Measurements from ENCODE around the gene NOS1. TPM values are rescaled to one million over a fixed set of nuclear protein-coding genes. Genes with fewer than 3 reads are reported as not detected.
"Not testable (repeated sequence)": the region's sequence is repeated elsewhere in the genome, so short reads cannot be mapped to it uniquely, and the experiment has no call there.

Gene NOS1
- total and polyA plus RNA-seq, 4 donors, result 1.2 to 7.0 (median 3.4) TPM

- DNase-seq (ENCODE audit: low read depth in 4 of 6, low spot score in 6 of 6), result no peak
- no peaks in the 10 kb centered on the region for H3K9me3 ChIP-seq (ENCODE audit: control insufficient read depth, insufficient read depth, low read length)
- H3K27me3 ChIP-seq (ENCODE audit: control insufficient read depth, insufficient read depth, low read length), result no peaks in the 10 kb centered on the region
- no peaks in the 10 kb centered on the region for H3K36me3 ChIP-seq (ENCODE audit: control insufficient read depth, insufficient read depth, low read length)
- 56% methylated on average over 10 of the region's 12 CpGs for WGBS (ENCODE audit: insufficient coverage)
- H3K27ac ChIP-seq (ENCODE audit: low read depth, low read length), result no peak overlapping the region
- H3K4me3 ChIP-seq (ENCODE audit: low read depth, low read length), result no peak overlapping the region
- H3K4me1 ChIP-seq (ENCODE audit: control insufficient read depth, insufficient read depth, low read length), result no peaks in the 10 kb centered on the region
These were observed 134.3 kb downstream of the NOS1 start for GRCh38 chr12:117227000-117227653.

GRCh38 chr12:117226505-117226904 is 134.9 kb downstream of the NOS1 start:
- H3K9me3 ChIP-seq (ENCODE audit: control insufficient read depth, insufficient read depth, low read length), result no peaks in the 10 kb centered on the region
- WGBS (ENCODE audit: insufficient coverage), result 90% methylated on average over 10 of the region's 10 CpGs
- DNase-seq (ENCODE audit: low read depth in 4 of 6, low spot score in 6 of 6), result no peak
- H3K4me1 ChIP-seq (ENCODE audit: control insufficient read depth, insufficient read depth, low read length), result no peaks in the 10 kb centered on the region
- H3K27ac ChIP-seq (ENCODE audit: low read depth, low read length), result no peak overlapping the region
- no peaks in the 10 kb centered on the region for H3K36me3 ChIP-seq (ENCODE audit: control insufficient read depth, insufficient read depth, low read length)
- no peaks in the 10 kb centered on the region for H3K27me3 ChIP-seq (ENCODE audit: control insufficient read depth, insufficient read depth, low read length)
- no peak overlapping the region for H3K4me3 ChIP-seq (ENCODE audit: low read depth, low read length)

- no peaks in the 10 kb centered on the region for H3K4me1 ChIP-seq (ENCODE audit: control insufficient read depth, insufficient read depth, low read length)
- peaks cover under 1% of the 10 kb centered on the region for H3K27me3 ChIP-seq (ENCODE audit: control insufficient read depth, insufficient read depth, low read length)
- DNase-seq (ENCODE audit: low read depth in 4 of 6, low spot score in 6 of 6), result no peak
- no peaks in the 10 kb centered on the region for H3K9me3 ChIP-seq (ENCODE audit: control insufficient read depth, insufficient read depth, low read length)
- H3K27ac ChIP-seq (ENCODE audit: low read depth, low read length), result no peak overlapping the region
- no peaks in the 10 kb centered on the region for H3K36me3 ChIP-seq (ENCODE audit: control insufficient read depth, insufficient read depth, low read length)
- WGBS (ENCODE audit: insufficient coverage), result 100% methylated on average over 1 of the region's 6 CpGs
- H3K4me3 ChIP-seq (ENCODE audit: low read depth, low read length), result no peak overlapping the region
These were observed 136.2 kb downstream of the NOS1 start for GRCh38 chr12:117225179-117225578.

GRCh38 chr12:117220947-117221346 is 140.5 kb downstream of the NOS1 start:
- WGBS (ENCODE audit: insufficient coverage), result 88% methylated on average over 4 of the region's 5 CpGs
- H3K36me3 ChIP-seq (ENCODE audit: control insufficient read depth, insufficient read depth, low read length); H3K4me3 ChIP-seq (ENCODE audit: low read depth, low read length); H3K9me3 ChIP-seq (ENCODE audit: control insufficient read depth, insufficient read depth, low read length); H3K27me3 ChIP-seq (ENCODE audit: control insufficient read depth, insufficient read depth, low read length); H3K4me1 ChIP-seq (ENCODE audit: control insufficient read depth, insufficient read depth, low read length); H3K27ac ChIP-seq (ENCODE audit: low read depth, low read length); DNase-seq (ENCODE audit: low read depth in 4 of 6, low spot score in 6 of 6): not testable (repeated sequence)

- Histone ChIP-seq H3K36me3 (ENCODE audit: control insufficient read depth, insufficient read depth, low read length) (no peaks in the 10 kb centered on the region), H3K4me1 (ENCODE audit: control insufficient read depth, insufficient read depth, low read length) (no peaks in the 10 kb centered on the region), H3K9me3 (ENCODE audit: control insufficient read depth, insufficient read depth, low read length) (no peaks in the 10 kb centered on the region), H3K27me3 (ENCODE audit: control insufficient read depth, insufficient read depth, low read length) (peaks cover 6% of the 10 kb centered on the region), H3K27ac (ENCODE audit: low read depth, low read length) (no peak overlapping the region), H3K4me3 (ENCODE audit: low read depth, low read length) (no peak overlapping the region)
- WGBS (ENCODE audit: insufficient coverage), result 81% methylated on average over 4 of the region's 7 CpGs
- no peak for DNase-seq (ENCODE audit: low read depth in 4 of 6, low spot score in 6 of 6)
These were observed 143.3 kb downstream of the NOS1 start for GRCh38 chr12:117218149-117218548.

- Histone ChIP-seq H3K9me3 (ENCODE audit: control insufficient read depth, insufficient read depth, low read length) (no peaks in the 10 kb centered on the region), H3K36me3 (ENCODE audit: control insufficient read depth, insufficient read depth, low read length) (no peaks in the 10 kb centered on the region), H3K4me1 (ENCODE audit: control insufficient read depth, insufficient read depth, low read length) (no peaks in the 10 kb centered on the region), H3K27me3 (ENCODE audit: control insufficient read depth, insufficient read depth, low read length) (peaks cover 6% of the 10 kb centered on the region), H3K4me3 (ENCODE audit: low read depth, low read length) (no peak overlapping the region), H3K27ac (ENCODE audit: low read depth, low read length) (no peak overlapping the region)
- 83% methylated on average over 5 of the region's 5 CpGs for WGBS (ENCODE audit: insufficient coverage)
- no peak for DNase-seq (ENCODE audit: low read depth in 4 of 6, low spot score in 6 of 6)
These were observed 144.7 kb downstream of the NOS1 start for GRCh38 chr12:117216686-117217085.

- no peak overlapping the region for H3K27ac ChIP-seq (ENCODE audit: low read depth, low read length)
- H3K27me3 ChIP-seq (ENCODE audit: control insufficient read depth, insufficient read depth, low read length), result peaks cover 2% of the 10 kb centered on the region
- H3K4me1 ChIP-seq (ENCODE audit: control insufficient read depth, insufficient read depth, low read length), result no peaks in the 10 kb centered on the region
- 78% methylated on average over 7 of the region's 10 CpGs for WGBS (ENCODE audit: insufficient coverage)
- DNase-seq (ENCODE audit: low read depth in 4 of 6, low spot score in 6 of 6), result no peak
- no peaks in the 10 kb centered on the region for H3K9me3 ChIP-seq (ENCODE audit: control insufficient read depth, insufficient read depth, low read length)
- H3K36me3 ChIP-seq (ENCODE audit: control insufficient read depth, insufficient read depth, low read length), result no peaks in the 10 kb centered on the region
- H3K4me3 ChIP-seq (ENCODE audit: low read depth, low read length), result no peak overlapping the region
These were observed 146.6 kb downstream of the NOS1 start for GRCh38 chr12:117214797-117215196.

- DNase-seq (ENCODE audit: low read depth in 4 of 6, low spot score in 6 of 6), result no peak
- Histone ChIP-seq H3K27ac (ENCODE audit: low read depth, low read length) (no peak overlapping the region), H3K27me3 (ENCODE audit: control insufficient read depth, insufficient read depth, low read length) (peaks cover 2% of the 10 kb centered on the region), H3K36me3 (ENCODE audit: control insufficient read depth, insufficient read depth, low read length) (no peaks in the 10 kb centered on the region), H3K4me3 (ENCODE audit: low read depth, low read length) (no peak overlapping the region), H3K4me1 (ENCODE audit: control insufficient read depth, insufficient read depth, low read length) (no peaks in the 10 kb centered on the region), H3K9me3 (ENCODE audit: control insufficient read depth, insufficient read depth, low read length) (no peaks in the 10 kb centered on the region)
- no CpG with 5 or more reads among the region's 2 CpGs for WGBS (ENCODE audit: insufficient coverage)
These were observed 148.1 kb downstream of the NOS1 start for GRCh38 chr12:117213295-117213808.

GRCh38 chr12:117212563-117213190 is 148.7 kb downstream of the NOS1 start:
- Histone ChIP-seq H3K36me3 (ENCODE audit: control insufficient read depth, insufficient read depth, low read length) (no peaks in the 10 kb centered on the region), H3K4me1 (ENCODE audit: control insufficient read depth, insufficient read depth, low read length) (no peaks in the 10 kb centered on the region), H3K27me3 (ENCODE audit: control insufficient read depth, insufficient read depth, low read length) (no peaks in the 10 kb centered on the region), H3K4me3 (ENCODE audit: low read depth, low read length) (no peak overlapping the region), H3K9me3 (ENCODE audit: control insufficient read depth, insufficient read depth, low read length) (no peaks in the 10 kb centered on the region), H3K27ac (ENCODE audit: low read depth, low read length) (no peak overlapping the region)
- 13% methylated on average over 5 of the region's 7 CpGs for WGBS (ENCODE audit: insufficient coverage)
- DNase-seq (ENCODE audit: low read depth in 4 of 6, low spot score in 6 of 6), result peak; percentile 79 to 97 (median 85)
